Measurements from ENCODE around the gene ARL16.

The ARL16 gene

GRCh38 chr17:81683584-81684441, at the start of gene ARL16, which contains the start of gene HGS:
ARL16 (minus strand) TSS chr17:81683797; CDS start chr17:81683753, 44 bp downstream.
HGS (plus strand) TSS chr17:81684011; CDS start chr17:81684067, 56 bp downstream.
- in situ Hi-C loops (cut with HindIII; ENCODE audit: low sequenced_read_pairs) = no loop called here

DNA sequence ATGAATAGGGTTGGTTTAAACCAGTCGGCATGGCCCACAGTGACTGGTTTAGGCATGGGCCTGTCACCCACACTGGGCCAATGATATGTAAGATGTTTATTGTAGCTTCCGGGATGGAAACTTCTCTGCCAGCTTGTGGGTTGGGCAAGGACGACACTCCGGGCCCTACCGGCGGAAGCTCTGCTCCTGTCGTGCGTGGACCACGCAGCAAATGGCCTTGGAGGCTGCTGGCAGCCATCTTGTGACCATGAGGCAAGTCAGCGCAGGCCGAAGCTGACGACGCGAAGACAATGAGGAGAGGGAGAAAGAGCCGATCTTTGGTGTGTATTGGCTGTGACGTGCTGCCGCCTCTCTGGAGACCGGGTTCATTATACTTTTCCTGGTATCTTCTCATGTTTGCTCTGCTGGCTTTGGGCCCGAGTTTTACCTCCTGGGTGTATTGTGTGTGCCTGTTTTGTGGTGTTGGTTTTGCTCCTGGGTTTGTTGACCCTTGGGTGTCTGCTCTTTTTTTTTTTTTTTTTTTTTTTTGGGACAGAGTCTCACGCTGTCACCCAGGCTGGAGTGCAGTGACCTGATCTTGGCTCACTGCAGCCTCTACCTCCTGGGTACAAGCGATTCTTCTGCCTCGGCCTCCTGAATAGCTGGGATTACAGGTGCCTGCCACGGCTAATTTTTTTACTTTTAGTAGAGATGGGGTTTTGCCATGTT, 43.9 kb upstream of the ARL16 start:
- in situ Hi-C loops (cut with HindIII; ENCODE audit: low sequenced_read_pairs) = no loop called here

GRCh38 chr17:81726004-81726403, 42.4 kb upstream of the ARL16 start:
- in situ Hi-C loops (cut with HindIII; ENCODE audit: low sequenced_read_pairs) = no loop called here

DNA sequence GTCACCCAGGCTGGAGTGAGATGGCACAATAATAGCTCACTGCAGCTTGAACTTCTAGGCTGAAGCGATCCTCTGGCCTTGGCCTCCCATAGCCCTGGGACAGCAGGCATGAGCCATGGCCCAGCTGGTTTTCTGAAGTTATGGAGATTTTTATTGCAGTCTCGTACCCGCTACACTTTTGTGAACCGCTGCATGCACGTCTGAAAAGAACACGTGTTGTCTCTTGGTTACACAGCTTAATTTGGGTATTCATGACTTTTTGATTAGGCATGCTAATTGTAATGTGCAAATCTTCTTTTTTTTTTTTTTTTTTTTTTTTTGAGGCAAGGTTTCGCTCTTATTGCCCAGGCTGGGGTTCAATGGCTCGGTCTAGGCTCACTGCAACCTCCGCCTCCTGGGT, 41.8 kb upstream of the ARL16 start:
- in situ Hi-C loops (cut with HindIII; ENCODE audit: low sequenced_read_pairs) = no loop called here

- in situ Hi-C loops (cut with HindIII; ENCODE audit: low sequenced_read_pairs) = no loop called here
These were observed 40.1 kb upstream of the ARL16 start for GRCh38 chr17:81723651-81724209.

DNA sequence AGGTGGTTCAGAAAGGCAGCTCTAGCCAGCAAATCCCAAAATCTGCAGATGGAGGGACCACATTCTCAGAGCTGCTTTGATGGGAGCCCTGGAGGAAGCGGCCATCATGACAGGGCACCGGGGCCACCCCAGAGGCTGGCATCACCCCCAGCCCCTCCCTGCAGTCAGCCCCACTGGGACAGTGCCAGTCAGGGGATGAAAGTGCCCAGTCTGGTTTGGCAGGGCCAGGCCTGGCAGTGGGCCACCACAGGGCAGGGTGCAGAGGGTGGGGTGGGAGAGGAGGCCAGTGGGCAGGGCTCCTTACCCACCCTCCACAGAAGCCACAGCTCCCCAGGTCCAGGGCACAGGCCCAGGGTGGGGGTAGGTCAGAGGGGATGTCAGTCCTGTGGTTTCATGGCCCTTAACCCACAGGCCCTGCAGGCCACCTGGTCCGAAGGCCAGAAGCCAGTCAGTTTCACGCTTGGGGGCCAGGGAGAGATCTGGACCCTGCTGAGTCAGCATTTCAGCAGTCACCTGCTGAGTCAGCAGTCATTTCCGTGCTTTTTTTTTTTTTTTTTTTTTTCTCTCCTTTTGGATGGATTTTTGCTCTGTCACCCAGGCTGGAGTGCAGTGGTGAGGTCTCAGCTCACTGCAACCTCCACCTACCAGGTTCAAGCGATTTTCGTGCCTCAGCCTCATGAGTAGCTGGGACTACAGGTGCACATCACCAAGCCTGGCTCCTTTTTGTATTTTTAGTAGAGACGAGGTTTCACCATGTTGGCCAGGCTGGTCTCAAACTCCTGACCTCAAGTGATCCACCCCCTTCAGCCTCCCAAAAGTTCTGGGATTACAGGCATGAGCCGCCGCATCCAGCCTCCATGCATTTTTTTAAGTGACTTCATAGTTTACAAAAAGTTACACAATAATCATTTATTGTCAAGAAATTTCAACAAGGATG, 38.9 kb upstream of the ARL16 start:
- in situ Hi-C loops (cut with HindIII; ENCODE audit: low sequenced_read_pairs) = no loop called here

DNA sequence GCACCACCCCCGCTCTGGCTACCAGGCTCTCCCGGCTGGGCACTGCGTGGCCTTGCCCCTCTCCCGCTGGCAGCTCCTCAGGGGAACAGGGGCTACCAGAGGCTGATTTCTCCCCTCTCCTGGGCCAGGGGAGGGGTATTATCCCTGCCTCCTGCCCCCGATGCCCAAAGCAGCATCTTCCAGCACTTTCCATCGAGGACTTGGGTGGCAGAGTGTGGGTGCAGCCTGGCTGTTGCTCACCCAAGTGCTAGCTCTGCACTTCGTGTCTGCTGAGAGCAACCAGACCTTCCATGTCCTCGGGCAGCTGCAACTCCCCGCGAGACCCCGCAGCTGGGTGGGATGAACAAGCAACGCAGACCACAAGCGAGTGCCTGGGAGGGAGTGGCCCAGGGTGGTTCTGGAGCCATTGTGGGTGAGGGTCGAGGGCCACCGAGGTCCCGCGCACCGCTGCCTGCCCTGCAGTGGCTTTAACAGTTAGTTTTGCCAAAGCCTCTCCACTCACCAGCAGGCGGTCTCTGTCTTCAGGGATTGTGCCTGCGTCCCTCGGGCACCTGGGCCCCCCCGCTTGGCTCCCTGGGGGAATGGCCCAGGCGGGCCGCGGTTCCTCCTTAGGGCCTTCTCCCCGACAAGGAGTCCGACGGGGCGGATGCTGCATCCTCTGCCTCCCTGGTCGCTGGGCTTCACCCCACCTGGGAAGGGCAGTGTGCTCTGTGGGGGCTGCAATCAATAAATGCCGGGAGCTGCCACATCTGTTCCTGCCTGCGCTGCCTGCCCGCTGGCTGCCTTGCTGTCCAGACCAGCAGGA, 36.9 kb upstream of the ARL16 start:
- in situ Hi-C loops (cut with HindIII; ENCODE audit: low sequenced_read_pairs) = no loop called here

- in situ Hi-C loops (cut with HindIII; ENCODE audit: low sequenced_read_pairs) = no loop called here
These were observed 36.0 kb upstream of the ARL16 start for GRCh38 chr17:81719410-81720266.

DNA sequence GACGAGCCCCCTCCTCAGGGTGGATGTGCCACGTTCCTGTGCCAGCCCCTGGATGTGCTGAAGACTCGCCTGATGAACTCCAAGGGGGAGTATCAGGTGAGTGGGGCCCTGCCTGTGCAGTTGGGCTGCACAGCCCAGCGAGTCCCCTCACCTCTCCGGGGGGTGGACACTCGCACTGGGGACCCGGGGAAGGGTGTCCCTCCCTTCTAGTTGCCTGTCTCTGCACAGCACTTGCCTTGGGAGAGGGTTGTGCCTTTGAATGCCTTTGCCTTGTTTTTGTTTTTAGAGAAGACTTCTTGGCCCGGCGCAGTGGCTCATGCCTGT, 34.1 kb upstream of the ARL16 start:
- in situ Hi-C loops (cut with HindIII; ENCODE audit: low sequenced_read_pairs) = no loop called here

DNA sequence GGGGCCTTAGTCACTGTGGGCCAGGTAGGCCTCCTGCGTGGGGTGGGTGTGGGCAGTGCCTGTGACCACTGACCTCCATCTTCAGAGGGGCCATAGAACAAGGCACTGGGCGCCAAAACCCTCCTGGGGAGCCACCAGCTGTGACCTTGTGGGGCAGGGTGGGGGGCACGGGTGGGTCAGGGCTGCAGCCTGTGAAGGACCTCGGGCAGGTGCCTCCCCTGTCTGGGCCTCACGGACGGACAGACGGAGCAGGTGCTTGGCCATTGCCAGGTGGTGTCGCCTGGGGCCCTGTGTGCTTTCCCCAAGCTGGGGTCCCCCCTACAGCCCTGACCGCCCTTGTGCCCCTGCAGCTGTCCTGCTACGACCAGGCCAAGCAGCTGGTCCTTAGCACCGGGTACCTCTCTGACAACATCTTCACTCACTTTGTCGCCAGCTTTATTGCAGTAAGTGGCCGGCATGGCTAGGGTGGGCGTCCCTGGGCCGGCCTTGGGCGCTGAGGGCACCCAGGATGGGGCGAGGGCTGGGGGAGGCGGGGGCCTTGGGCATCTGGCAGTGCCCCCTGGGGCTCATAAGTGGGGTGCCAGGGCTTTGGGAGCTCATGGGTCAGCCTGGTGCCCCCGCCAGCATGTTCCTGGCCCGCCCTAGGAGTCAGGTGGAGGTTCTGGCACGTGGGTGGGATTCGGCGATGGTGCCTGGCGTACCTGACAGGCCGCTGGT, 33.6 kb upstream of the ARL16 start:
- in situ Hi-C loops (cut with HindIII; ENCODE audit: low sequenced_read_pairs) = no loop called here

DNA sequence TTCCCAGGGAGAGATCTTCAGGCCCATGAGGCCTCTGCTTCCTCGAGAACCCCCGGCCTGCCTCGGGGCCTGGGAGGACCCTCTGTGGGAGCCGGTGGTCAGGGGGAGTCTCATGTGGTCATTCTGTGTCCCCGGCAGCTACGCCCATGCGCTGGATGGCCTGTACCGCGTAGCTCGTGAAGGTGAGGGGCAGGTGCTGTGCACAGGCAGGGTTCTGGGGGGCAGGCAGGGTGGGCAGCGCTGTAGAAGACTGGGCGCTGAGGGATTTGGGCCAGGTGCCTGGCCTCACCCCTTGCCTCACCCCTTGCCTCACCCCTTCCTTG, 33.0 kb upstream of the ARL16 start:
- in situ Hi-C loops (cut with HindIII; ENCODE audit: low sequenced_read_pairs) = no loop called here

GRCh38 chr17:81715872-81716673, 32.5 kb upstream of the ARL16 start:
- in situ Hi-C loops (cut with HindIII; ENCODE audit: low sequenced_read_pairs) = no loop called here

GRCh38 chr17:81715107-81715871, 31.7 kb upstream of the ARL16 start:
- in situ Hi-C loops (cut with HindIII; ENCODE audit: low sequenced_read_pairs) = no loop called here

DNA sequence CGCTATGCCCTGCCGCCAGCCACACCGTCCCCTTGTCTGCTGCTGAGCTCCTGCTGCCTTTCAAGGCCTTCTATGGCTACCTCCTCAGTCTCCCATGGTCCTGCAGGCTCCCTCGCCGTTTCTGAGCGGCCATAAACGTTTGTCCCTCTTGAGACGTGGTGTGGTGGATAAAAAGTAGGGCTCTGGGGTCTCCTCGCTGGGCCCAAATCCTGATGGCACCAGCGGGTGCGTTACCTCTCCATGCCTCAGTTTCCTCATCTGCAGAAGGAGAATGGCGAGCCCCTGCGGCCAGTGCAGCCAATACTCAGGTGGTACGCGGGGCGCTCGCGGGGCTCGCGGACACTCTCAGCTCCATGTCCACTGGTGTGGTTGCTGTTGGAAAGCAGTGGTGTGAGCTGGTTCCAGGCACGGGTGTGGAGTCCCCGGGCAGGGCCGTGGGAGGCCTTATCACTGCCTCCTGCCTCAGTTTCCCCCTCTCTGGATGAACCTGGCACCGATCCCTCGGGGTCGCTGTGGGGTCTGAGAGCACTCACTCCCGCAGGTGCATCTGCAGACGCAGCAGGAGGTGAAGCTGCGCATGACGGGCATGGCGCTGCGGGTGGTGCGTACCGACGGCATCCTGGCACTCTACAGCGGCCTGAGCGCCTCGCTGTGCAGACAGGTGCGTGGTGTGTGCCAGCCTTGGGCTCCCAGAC, 31.0 kb upstream of the ARL16 start:
- in situ Hi-C loops (cut with HindIII; ENCODE audit: low sequenced_read_pairs) = no loop called here

- in situ Hi-C loops (cut with HindIII; ENCODE audit: low sequenced_read_pairs) = no loop called here
These were observed 30.2 kb upstream of the ARL16 start for GRCh38 chr17:81713556-81714411.

Data from DLD1 (cell line).